ENCODE measurements around the gene C6orf132.

DNA sequence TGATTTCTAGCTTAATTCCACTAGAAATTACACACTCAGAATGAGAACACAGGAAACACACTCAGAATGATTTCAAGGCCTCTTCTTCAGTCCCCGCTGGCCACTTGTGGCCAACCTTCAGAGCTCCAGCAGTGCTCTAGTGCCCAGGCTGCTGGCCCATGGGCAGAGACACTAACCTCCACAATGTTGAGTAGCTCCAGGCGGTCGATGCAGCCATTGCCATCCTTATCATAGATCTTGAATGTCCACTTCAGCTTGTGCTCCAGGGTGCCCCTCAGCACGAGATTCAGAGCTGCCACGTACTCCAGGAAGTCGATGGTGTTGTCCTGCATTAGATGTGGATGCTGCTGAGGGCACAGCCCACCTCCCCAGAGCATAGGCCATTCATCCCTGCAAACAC, 46.0 kb upstream of the C6orf132 start:
- TF ChIP-seq CTCF (conservative IDR thresholded peaks at IDR 0.05; ENCODE audit: low read depth, low read length) (no peak), RFX5 (IDR thresholded peaks at IDR 0.05; ENCODE audit: low read depth, low read length) (no peak), RAD21 (IDR thresholded peaks at IDR 0.05; ENCODE audit: low read length) (no peak), POLR2A (IDR thresholded peaks at IDR 0.05; ENCODE audit: low read depth, low read length) (no peak), CHD1 (IDR thresholded peaks at IDR 0.05; ENCODE audit: low read depth, low read length) (no peak)
- TF ChIP-seq, protein P1, sequence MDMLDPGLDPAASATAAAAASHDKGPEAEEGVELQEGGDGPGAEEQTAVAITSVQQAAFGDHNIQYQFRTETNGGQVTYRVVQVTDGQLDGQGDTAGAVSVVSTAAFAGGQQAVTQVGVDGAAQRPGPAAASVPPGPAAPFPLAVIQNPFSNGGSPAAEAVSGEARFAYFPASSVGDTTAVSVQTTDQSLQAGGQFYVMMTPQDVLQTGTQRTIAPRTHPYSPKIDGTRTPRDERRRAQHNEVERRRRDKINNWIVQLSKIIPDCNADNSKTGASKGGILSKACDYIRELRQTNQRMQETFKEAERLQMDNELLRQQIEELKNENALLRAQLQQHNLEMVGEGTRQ (IDR thresholded peaks at IDR 0.05; ENCODE audit: low read depth, low read length) = no peak
- TF ChIP-seq, protein P2, sequence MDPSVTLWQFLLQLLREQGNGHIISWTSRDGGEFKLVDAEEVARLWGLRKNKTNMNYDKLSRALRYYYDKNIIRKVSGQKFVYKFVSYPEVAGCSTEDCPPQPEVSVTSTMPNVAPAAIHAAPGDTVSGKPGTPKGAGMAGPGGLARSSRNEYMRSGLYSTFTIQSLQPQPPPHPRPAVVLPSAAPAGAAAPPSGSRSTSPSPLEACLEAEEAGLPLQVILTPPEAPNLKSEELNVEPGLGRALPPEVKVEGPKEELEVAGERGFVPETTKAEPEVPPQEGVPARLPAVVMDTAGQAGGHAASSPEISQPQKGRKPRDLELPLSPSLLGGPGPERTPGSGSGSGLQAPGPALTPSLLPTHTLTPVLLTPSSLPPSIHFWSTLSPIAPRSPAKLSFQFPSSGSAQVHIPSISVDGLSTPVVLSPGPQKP (IDR thresholded peaks at IDR 0.05; ENCODE audit: borderline replicate concordance, low read depth, low read length) = no peak

Measured in IMR-90 (cell line).